ENCODE measurements around the gene NTRK3.

DNA sequence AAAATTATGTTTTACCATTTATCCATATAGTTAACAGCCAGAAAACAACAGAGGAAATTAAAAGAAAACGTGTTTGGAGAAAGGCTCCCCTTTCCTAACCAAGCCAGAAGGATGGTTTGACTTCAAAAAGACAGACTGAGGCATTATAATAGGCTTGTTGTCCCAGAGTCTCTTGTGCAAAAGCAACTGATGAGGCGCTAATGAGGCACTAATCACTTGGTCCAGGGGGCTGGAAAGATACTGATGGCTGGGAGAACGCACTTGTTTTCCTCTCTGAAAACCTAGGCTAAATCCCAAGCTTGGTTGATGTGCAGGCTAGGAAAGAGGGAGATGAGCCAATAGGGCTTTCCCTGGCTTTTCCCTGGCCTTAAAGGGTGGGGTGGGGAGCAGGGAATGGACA is 389.6 kb downstream of the NTRK3 start:
- no peak for TF ChIP-seq POLR2AphosphoS5 (IDR thresholded peaks at IDR 0.05; ENCODE audit: low read depth, low read length)
- TF ChIP-seq TAF1 (IDR thresholded peaks at IDR 0.05; ENCODE audit: borderline replicate concordance, insufficient read depth, low read length) = no peak
- TF ChIP-seq, protein P1, sequence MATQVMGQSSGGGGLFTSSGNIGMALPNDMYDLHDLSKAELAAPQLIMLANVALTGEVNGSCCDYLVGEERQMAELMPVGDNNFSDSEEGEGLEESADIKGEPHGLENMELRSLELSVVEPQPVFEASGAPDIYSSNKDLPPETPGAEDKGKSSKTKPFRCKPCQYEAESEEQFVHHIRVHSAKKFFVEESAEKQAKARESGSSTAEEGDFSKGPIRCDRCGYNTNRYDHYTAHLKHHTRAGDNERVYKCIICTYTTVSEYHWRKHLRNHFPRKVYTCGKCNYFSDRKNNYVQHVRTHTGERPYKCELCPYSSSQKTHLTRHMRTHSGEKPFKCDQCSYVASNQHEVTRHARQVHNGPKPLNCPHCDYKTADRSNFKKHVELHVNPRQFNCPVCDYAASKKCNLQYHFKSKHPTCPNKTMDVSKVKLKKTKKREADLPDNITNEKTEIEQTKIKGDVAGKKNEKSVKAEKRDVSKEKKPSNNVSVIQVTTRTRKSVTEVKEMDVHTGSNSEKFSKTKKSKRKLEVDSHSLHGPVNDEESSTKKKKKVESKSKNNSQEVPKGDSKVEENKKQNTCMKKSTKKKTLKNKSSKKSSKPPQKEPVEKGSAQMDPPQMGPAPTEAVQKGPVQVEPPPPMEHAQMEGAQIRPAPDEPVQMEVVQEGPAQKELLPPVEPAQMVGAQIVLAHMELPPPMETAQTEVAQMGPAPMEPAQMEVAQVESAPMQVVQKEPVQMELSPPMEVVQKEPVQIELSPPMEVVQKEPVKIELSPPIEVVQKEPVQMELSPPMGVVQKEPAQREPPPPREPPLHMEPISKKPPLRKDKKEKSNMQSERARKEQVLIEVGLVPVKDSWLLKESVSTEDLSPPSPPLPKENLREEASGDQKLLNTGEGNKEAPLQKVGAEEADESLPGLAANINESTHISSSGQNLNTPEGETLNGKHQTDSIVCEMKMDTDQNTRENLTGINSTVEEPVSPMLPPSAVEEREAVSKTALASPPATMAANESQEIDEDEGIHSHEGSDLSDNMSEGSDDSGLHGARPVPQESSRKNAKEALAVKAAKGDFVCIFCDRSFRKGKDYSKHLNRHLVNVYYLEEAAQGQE (IDR thresholded peaks at IDR 0.05; ENCODE audit: insufficient read depth in 1 of 2, low read depth in 2 of 2, low read length in 2 of 2) = no peak
- no peak for TF ChIP-seq SIN3A (IDR thresholded peaks at IDR 0.05; ENCODE audit: borderline replicate concordance, insufficient read depth, low read length)
- TF ChIP-seq FOXP2 (optimal IDR thresholded peaks at IDR 0.05; ENCODE audit: borderline replicate concordance, extremely low read depth, extremely low read length, insufficient read depth) = no peak

All from PFSK-1 (cell line).